Prostate gland (tissue), 2 donors: ENCODE data around the gene AFF3. TPM values are rescaled to one million over a fixed set of nuclear protein-coding genes. Genes with fewer than 3 reads are reported as not detected.

Source experiments
- DNase-seq: peaks from one replicate; pipeline ENCODE4 v3.0.0-alpha.2; 2019; ENCODE audit warnings: low spot score
- H3K27ac ChIP-seq, 2 donors: fragments of 200-600 bp; sonication (generic); 2 replicates each; pipeline ENCODE4 v1.5.1; 2017 to 2019
- H3K27me3 ChIP-seq: fragments of 200-600 bp; sonication (generic); replicated peaks from 2 replicates; pipeline ENCODE4 v1.5.1; 2019; ENCODE audit not compliant: insufficient read depth
- H3K36me3 ChIP-seq, 2 donors: fragments of 200-600 bp; sonication (generic); 1 replicate in 1 of 2; 2 replicates in 1 of 2; pipeline versions ENCODE4 v1.5.1 to v1.8.1; 2017 to 2019
- H3K4me1 ChIP-seq: fragments of 200-600 bp; sonication (generic); replicated peaks from 2 replicates; pipeline ENCODE4 v1.5.1; 2019
- H3K4me3 ChIP-seq, 2 donors: fragments of 200-600 bp; sonication (generic); 2 replicates each; pipeline ENCODE4 v1.5.1; 2017 to 2019
- H3K9me3 ChIP-seq: fragments of 200-600 bp; sonication (generic); 2 replicates; pipeline ENCODE4 v1.5.1; 2017
- POLR2A ChIP-seq: fragments of 450-650 bp; IDR thresholded peaks from one replicate; pipeline ENCODE4 v1.6.1; 2016; ENCODE audit warnings: antibody characterized with exemption, mild to moderate bottlenecking
- POLR2AphosphoS5 ChIP-seq: sonication (generic); formaldehyde crosslinking; IDR thresholded peaks from one replicate; pipeline ENCODE4 v1.6.1; 2017; ENCODE audit warnings: antibody characterized with exemption
- whole genome bisulfite sequencing: methylation state at CpG from one replicate; pipeline ENCODE4 v1.1.5; 2018; 5-methylcytosine and 5-hydroxymethylcytosine counted together
- intact Hi-C: fragments of 100-400 bp; cut with DNase I; formaldehyde crosslinking; loops from one replicate; pipeline ENCODE4 v1.14.2; 2022
- total RNA-seq, 2 donors: library from RNA; depleted of rRNA; stranded (reverse); fragments of >200 nt; gene quantifications; one replicate each; pipeline ENCODE4 v1.1.0, GENCODE V29; 2016
- TF ChIP-seq, protein P1 (sequence below), 4 experiments: fragments of 200-600 bp in 2 of 4; fragments of 450-650 bp in 2 of 4; sonication (generic) in 2 of 4; IDR thresholded peaks; 1 replicate in 3 of 4; 2 replicates in 1 of 4; pipeline ENCODE4 v1.5.1; 2016 to 2019; ENCODE audit warnings: antibody characterized with exemption in 4 of 4, mild to moderate bottlenecking in 2 of 4, moderate library complexity in 2 of 4

Gene AFF3
- total RNA-seq, 2 donors from 2014 or later = 74.4 to 113 TPM

DNA sequence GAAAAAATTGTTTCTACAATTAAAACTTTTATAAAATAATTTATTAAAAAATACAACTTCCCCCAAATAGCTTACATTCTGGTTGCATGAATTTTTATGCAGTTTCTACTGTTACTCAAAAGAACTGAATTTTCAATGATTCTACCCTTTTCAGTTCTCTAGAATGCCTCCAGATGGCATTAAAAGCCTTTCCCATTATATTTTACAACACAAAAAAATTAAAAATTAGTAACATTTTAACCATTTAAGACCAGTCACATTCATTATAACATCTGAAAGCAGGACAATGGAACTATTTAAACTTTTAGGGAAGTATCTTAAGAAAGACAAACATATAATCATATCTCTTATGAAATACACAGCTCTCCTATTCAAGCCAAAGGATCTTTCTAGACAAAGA lies 416.6 kb downstream of the AFF3 start:
- intact Hi-C loops = no loop called here
- no peak overlapping the region for H3K27ac ChIP-seq
- H3K27me3 ChIP-seq = no peaks in the 10 kb centered on the region
- no peaks in the 10 kb centered on the region for H3K36me3 ChIP-seq
- H3K4me3 ChIP-seq = no peak overlapping the region
- no peaks in the 10 kb centered on the region for H3K9me3 ChIP-seq
- TF ChIP-seq POLR2AphosphoS5 = no peak
- TF ChIP-seq, protein P1, sequence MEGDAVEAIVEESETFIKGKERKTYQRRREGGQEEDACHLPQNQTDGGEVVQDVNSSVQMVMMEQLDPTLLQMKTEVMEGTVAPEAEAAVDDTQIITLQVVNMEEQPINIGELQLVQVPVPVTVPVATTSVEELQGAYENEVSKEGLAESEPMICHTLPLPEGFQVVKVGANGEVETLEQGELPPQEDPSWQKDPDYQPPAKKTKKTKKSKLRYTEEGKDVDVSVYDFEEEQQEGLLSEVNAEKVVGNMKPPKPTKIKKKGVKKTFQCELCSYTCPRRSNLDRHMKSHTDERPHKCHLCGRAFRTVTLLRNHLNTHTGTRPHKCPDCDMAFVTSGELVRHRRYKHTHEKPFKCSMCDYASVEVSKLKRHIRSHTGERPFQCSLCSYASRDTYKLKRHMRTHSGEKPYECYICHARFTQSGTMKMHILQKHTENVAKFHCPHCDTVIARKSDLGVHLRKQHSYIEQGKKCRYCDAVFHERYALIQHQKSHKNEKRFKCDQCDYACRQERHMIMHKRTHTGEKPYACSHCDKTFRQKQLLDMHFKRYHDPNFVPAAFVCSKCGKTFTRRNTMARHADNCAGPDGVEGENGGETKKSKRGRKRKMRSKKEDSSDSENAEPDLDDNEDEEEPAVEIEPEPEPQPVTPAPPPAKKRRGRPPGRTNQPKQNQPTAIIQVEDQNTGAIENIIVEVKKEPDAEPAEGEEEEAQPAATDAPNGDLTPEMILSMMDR (IDR thresholded peaks at IDR 0.05) = peak in 1 of 4 experiments; percentile 8
- DNase-seq = no peak
- no peaks in the 10 kb centered on the region for H3K4me1 ChIP-seq

DNA sequence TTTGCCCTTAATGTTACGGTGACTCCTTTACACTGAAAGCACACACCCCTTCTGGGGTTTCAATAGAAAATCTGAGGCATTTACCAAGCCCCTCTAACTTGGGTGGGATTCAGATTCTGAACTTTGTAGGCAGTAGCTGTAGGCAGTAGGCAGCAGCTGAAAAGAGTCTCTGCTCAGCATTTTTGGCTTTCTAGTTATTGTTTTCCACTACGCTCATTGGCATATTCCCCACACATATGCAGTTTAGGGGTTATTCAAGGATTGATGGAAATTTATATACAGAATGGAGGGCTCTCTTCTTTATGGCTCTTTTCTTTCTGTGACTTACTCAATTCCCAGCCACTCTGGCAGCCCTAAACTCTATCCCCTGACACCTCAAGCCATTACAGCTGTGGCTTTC lies 419.9 kb downstream of the AFF3 start:
- no peaks in the 10 kb centered on the region for H3K27me3 ChIP-seq
- TF ChIP-seq POLR2AphosphoS5 = no peak
- TF ChIP-seq POLR2A = no peak
- TF ChIP-seq, protein P1 (IDR thresholded peaks at IDR 0.05) = no peak
- H3K27ac ChIP-seq = no peak overlapping the region
- WGBS = 96% methylated on average over 2 of the region's 2 CpGs
- H3K36me3 ChIP-seq = no peaks in the 10 kb centered on the region
- H3K4me1 ChIP-seq = no peaks in the 10 kb centered on the region
- no peak for DNase-seq
- H3K9me3 ChIP-seq = no peaks in the 10 kb centered on the region
- intact Hi-C loops = no loop called here
- H3K4me3 ChIP-seq = no peak overlapping the region

DNA sequence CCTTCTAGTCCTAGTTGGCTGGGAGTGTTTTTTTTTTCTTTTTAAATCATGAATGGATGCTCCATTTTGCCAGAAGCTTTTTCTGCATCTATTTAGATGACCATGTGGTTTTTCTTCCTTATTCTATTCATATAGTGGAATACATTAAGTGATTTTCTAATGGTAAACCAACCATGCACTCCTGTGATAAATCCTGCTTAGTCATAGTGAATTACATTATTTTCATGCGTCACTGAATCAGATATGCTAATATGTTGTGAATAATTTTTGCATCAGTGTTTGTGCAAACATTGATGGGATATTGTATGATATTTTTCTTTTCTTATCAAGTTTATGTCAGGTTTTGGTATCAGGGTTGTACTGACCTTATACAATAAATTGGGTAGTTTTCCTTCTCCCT lies 423.3 kb downstream of the AFF3 start:
- Histone ChIP-seq H3K27ac (no peak overlapping the region), H3K4me3 (no peak overlapping the region), H3K36me3 (no peaks in the 10 kb centered on the region), H3K4me1 (no peaks in the 10 kb centered on the region), H3K27me3 (no peaks in the 10 kb centered on the region), H3K9me3 (no peaks in the 10 kb centered on the region)
- TF ChIP-seq POLR2A = no peak
- TF ChIP-seq, protein P1 (IDR thresholded peaks at IDR 0.05) = no peak
- no peak for TF ChIP-seq POLR2AphosphoS5
- WGBS = 97% methylated on average over 1 of the region's 1 CpG
- intact Hi-C loops = no loop called here
- DNase-seq = no peak

DNA sequence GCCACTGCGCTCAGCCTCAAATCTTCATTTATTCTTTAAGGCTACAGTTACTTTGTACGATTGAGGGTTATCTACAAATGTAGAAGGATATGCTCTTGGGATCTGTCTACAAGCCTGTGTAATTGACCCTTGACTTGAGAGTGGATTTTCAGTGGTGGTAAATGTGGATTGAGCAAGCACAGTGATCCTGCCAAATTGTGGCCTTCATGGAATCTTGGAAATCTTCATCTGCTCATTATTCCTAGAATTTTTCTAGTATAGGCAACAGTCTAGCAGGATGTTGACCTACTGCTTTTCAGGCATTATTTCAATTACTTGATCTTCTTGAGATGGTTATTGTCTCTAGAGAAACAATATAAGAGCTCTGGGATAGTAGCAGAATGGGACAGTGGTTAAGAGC lies 426.4 kb downstream of the AFF3 start:
- intact Hi-C loops = no loop called here
- Histone ChIP-seq H3K27me3 (no peaks in the 10 kb centered on the region), H3K4me1 (no peaks in the 10 kb centered on the region), H3K27ac (no peak overlapping the region), H3K36me3 (no peaks in the 10 kb centered on the region), H3K4me3 (no peak overlapping the region), H3K9me3 (no peaks in the 10 kb centered on the region)
- DNase-seq = no peak
- WGBS = 88% methylated on average over 2 of the region's 2 CpGs
- no peak for TF ChIP-seq POLR2AphosphoS5
- TF ChIP-seq, protein P1 (IDR thresholded peaks at IDR 0.05) = no peak
- no peak for TF ChIP-seq POLR2A

GRCh38 chr2:99714349-99714748 lies 428.0 kb downstream of the AFF3 start:
- DNase-seq = no peak
- intact Hi-C loops = no loop called here
- no peak overlapping the region for H3K4me3 ChIP-seq
- no peaks in the 10 kb centered on the region for H3K27me3 ChIP-seq
- H3K9me3 ChIP-seq = no peaks in the 10 kb centered on the region
- H3K36me3 ChIP-seq = no peaks in the 10 kb centered on the region
- H3K27ac ChIP-seq = no peak overlapping the region
- WGBS = 81% methylated on average over 2 of the region's 2 CpGs
- TF ChIP-seq, protein P1 (IDR thresholded peaks at IDR 0.05) = no peak
- TF ChIP-seq POLR2AphosphoS5 (no peak), POLR2A (no peak)
- H3K4me1 ChIP-seq = peaks cover 3% of the 10 kb centered on the region
